Brain pericyte (primary cell): ENCODE data around the gene SDHAF2.
"Not testable (repeated sequence)": the region's sequence is repeated elsewhere in the genome, so short reads cannot be mapped to it uniquely, and the experiment has no call there.

Source experiments
- DNase-seq: peaks from one replicate; pipeline ENCODE4 v3.0.0-alpha.2; 2012; ENCODE audit warnings: low read depth, low spot score

SDHAF2 gene

DNA sequence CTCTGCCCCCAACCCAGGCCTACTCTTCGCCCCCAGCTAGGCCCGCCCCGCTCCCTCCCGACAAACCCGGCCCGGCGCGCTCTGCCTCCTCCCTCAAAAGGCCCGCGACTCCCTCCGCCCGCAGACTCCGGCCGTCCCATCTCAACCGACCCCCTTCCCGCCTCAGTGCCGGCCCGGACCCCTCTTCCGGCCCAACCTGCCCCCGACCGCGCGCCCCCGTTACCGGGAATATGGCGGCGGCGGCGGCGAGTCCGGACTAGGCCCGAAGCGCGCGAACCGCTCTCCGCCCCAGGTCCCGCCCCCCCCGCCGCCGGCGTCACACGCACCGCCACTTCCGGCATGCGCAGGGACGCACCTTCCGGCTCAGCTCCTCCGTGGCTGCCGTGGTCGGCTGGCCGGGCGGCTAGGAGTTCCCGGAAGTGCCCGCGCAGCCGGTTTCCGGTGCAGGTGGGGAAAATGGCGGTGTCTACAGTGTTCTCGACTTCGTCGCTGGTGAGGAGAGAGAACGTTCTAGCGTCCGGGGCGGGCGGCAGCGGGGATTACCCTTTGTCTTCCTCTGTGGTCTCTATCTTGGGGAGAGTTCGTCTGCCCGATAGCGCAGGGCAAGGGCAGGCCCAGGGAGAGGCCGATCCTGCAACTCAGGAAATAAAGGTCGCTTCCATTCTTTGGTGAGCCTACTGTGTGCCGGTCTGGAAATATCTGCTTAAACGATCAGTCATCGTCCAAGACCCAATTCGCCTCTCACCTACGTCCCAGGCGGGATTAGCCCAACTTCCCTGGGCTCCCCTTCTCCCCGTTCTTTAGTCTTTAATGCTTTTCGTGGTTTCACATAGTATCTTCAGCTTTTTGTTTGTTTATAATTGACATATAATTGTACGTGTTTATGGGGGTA, at the start of gene SDHAF2, which contains the start of gene CPSF7:
TSS of gene SDHAF2 (plus strand) at position 434 of the 892 bp plus-strand sequence. CDS start at position 457, 23 bp downstream.
TSS of gene CPSF7 (minus strand) at position 285 of the 892 bp plus-strand sequence. CDS start 740 bp downstream, outside the sequence.
- peak; percentile 77 for DNase-seq

- no peak for DNase-seq
Observed at GRCh38 chr11:61380884-61381283, 49.0 kb upstream of the SDHAF2 start.

DNA sequence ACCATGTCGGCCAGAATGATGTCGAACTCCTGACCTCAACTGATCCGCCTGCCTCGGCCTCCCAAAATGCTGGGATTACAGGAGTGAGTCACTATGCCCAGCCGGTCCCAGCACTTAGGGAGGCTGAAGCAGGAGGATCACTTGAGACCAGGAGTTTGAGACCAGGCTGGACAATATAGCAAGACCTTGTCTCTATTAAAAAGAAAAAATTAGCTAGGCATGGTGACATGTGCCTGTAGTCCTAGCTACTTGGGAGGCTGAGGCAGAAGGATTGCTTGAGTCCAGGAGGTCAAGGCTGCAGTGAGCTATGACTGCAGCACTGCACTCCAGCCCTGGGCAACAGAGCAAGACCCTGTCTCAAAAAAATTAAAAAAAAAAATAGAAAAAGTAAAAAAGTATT, 46.1 kb upstream of the SDHAF2 start:
- not testable (repeated sequence) for DNase-seq

DNA sequence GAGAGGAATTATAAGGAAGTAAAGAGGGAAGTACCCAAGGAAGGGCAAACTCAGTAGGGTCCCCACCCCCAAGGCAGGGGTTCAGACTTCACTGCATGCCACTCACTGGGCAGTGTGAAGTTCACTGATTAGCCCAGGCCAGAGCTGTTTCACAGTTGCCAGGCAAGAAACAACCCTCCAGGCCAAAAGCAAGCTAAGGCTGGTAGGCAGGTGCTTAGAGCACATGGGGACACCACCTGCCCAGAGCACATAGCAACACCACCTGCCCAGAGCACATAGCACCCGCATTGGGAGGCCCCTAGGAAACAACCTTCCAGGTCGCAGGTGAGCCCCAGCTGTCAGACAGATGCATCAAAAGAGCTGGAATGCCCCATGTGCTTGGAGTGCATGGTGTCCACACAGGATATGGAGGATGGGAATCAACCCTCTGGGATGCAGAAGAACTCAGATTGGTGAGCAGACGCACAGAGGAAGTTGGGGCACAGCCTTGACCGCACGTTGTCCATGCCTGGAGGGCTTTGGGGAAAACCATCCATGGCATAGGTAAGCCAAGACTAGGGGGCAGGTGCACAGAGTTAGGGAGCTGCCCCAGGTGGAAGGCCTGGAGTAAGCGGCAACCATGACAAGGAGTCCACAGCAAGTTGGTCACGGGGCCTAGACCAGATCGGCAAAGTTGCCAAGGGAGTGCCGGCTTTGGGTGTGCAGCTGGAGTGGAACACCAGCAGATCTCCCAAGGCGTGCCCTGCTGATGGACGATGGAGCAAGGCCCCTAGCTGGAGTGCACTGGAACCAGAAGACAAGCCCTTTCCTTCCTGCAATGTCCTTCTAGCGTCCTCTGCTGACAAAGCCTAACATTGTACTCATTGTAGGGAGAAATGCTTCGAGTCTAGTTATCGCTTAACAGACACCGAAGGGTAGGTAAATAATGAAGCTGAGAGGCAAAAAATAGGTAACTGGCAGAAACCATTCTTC, 45.4 kb upstream of the SDHAF2 start:
- DNase-seq = no peak

GRCh38 chr11:61390161-61390560, 39.8 kb upstream of the SDHAF2 start:
- DNase-seq = no peak

GRCh38 chr11:61392981-61393595, 36.8 kb upstream of the SDHAF2 start:
- no peak for DNase-seq

DNA sequence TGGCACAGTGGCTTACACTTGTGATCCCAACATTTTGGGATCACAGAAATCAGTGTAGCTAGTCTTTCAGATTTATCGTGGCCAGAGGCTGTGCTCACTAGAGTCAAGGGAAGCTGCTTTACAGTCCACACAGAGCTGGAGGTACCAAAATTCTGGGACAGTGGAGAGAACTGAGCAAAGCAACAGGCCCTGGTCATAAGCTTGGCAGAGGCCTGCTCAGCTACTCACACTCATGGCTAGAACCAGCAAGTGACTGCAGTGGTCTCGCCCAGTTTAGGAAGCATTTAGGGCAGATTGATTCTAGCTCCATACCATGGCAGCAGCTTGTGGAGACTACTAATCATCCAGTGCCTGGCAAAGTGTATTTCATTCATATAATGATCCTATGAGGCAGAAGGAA, 28.8 kb upstream of the SDHAF2 start:
- no peak for DNase-seq

GRCh38 chr11:61401573-61401972, 28.4 kb upstream of the SDHAF2 start:
- no peak for DNase-seq

DNA sequence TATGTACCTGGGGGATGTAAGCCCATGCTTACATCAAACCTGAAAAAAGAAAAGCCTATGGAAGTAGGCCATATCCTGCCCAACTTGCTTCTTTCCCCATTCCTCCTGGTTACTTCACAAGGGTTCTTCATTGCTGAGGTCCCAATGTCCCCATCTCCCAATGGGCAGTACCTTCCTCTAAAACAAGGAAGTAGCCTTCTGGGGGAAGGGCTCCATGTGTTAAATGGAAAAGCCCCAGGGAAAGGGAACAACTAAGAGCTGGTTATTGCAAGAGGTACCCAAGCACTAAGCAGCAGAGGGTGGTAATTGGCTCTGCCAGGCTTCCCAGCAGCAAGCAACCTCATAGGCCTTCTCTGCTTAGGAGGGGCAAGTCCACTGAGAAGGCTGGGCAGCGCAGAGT, 26.3 kb upstream of the SDHAF2 start:
- no peak for DNase-seq

DNA sequence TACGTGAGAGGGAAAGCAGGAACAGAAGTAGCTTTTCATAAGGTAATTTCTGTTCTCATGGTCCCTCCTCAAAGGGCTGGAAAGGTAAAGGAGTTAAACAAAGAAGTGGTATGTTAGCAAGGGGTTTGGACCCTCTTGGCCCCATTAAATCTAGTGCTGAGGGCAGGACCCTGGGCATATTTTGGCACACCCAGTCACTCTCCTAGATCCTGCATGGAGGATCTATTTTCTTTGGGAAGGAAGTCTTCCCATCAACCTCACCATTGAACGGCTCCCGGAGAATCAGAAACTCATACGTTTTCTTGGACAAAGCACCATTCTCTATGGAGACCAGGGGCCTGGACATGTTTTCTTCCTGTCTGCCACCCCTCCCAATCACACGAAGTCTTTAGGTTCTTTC, 25.8 kb upstream of the SDHAF2 start:
- no peak for DNase-seq

- DNase-seq = no peak
Observed at GRCh38 chr11:61404641-61405040, 25.3 kb upstream of the SDHAF2 start.

DNA sequence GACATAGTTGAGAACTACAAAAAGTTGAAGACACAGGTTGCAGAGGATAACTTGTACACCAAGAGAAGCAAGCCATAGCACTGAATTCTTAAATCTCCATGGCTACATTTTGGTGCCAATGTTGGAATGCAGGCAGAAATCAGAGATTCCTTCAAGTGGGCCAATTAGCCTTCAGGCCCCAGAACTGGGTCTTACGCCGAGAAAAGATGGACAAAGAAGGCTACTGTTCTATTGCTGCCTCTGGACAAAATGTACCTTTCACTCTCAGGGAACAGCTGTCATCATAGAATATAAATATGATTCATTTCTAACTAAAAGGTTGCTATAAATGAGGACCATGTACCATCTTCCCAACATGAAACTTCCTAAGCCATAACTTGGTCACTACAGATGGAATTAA, 23.9 kb upstream of the SDHAF2 start:
- DNase-seq = no peak

DNA sequence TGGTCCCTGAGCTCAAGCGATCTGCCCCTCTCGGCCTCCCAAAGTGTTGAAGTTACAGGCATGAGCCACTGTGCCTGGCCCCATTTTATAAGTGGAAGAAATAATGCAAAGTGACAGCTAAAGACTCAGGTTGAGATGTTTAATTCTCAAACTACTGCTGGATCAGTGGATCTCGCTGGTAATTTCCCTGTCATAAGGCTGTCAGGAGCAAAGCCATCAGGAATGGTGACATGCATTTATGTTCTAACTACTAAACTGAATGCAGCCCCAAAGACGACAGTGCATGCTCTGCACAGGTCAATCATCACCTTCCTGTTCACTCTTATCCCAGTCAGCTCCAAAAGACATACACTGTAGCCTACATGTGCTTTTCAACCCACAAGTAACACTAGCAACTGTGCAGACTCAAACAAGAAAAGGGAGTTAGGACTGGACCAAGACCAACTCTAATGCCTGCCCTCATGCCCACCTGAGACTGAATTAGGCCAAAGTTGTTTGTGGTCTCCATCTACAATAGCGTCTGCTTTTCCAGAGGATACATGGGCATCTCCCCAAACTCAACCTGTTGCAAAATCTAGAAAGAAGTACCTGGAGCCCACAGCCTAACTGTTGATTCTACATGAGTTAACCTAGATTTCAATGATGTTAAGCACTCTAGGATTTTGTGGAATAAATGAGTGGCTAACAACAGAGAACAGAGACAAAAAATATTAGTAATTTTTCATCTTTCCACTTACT, 22.8 kb upstream of the SDHAF2 start:
- no peak for DNase-seq

- no peak for DNase-seq
Observed at GRCh38 chr11:61411589-61411988, 18.3 kb upstream of the SDHAF2 start.

DNA sequence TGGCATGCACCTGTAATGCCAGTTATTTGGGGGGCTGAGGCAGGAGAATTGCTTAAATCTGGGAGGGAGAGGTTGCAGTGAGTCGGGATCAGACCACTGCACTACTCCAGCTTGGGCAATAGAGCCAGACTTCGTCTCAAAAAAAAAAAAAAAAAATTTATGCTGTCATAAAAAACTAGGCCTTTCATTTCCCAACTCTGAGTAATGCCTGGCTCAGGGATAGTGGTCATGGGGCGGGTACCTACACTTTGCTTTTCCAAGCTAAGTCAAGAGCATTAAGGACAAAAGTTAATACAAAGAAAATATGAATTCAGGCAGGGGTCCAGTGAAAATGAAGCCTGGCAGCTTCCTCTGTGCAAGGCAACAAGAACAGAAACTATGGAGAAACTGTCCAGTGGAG, 16.4 kb upstream of the SDHAF2 start:
- DNase-seq = no peak

GRCh38 chr11:61414547-61414946, 15.4 kb upstream of the SDHAF2 start:
- no peak for DNase-seq

GRCh38 chr11:61415381-61415780, 14.5 kb upstream of the SDHAF2 start:
- DNase-seq = no peak

DNA sequence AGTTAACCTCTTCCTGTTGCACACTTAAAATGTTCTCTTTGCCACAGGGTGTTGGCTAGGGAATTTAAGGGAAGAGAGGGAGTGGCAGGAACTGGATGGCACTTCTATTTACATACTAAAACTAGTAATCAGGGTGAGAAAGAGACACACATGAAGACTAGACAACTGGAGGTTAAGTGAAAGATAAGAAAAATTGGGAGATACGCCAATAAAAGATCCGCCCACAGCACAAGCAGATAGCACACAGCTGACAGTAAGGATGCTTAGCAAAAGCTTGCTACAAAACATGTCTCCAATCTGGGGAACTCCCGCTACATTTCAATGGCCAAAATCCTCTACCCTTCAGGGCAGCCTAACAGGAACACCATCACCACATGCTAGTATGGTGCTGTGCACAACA, 13.0 kb upstream of the SDHAF2 start:
- no peak for DNase-seq

DNA sequence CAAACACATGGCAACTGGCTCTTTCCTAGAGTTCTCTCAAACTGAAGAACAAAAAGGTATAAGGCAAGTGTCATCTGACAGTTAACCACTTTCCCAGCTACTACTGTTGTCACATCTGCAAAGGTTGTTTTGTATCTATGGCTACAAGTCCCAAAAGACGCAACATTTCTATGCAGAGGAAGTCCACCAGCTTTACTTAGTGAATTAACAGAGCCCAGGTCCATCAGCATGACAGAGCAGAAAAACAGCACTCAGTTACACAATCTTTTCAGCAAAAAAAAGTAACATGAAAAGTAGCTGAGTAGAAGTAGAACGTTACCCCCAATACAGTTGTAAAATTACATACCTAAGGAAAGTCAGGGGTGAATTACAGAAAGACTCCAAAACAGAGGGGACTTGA, 12.3 kb upstream of the SDHAF2 start:
- no peak for DNase-seq

GRCh38 chr11:61418136-61418535, 11.8 kb upstream of the SDHAF2 start:
- no peak for DNase-seq

GRCh38 chr11:61422226-61422625, 7.7 kb upstream of the SDHAF2 start:
- no peak for DNase-seq
